ENCODE results near the gene SRRM3. TPM values are rescaled to one million over a fixed set of nuclear protein-coding genes. Genes with fewer than 3 reads are reported as not detected.

The SRRM3 gene
- total RNA-seq, 1 donor from 2014 or later = 1.7 TPM

DNA sequence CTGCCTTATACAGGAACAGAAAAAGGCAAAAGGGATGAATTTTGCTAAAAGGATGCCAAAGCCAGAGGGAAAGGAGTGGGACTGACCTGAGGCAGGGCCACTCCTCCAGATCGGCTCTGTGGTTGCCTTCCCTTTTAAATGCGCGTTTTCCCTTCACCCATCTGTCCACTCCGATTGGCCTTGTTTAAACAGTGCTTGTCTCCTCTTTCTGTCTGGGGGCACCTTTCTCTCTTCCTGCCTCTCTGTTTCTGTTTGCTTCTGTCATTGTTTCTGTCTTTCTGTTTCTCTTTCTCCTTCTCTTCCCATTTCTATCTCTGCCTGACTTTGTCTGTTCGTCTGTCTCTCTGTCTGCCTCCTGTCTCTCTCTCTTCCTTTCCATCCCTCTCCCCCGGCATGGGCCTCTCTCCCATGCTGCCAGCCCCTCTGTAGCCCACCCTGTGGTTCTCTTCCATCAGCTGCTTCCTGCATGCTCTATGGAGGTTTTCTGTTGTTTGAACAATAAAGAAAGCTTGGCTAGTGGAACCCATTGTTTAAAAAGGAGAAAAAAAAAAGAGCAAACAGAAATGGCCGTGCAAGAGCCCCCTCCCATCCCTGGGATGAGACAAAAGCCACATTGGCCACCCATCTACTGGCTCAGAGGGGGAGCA lies 71.3 kb downstream of the SRRM3 start:
- Histone ChIP-seq H3K36me3 (ENCODE audit: insufficient read depth, low read length) (no peaks in the 10 kb centered on the region), H3K4me2 (ENCODE audit: low read length) (peak overlapping the region; percentile 39), H3K4me1 (ENCODE audit: insufficient read depth, low read length) (no peaks in the 10 kb centered on the region), H3K9ac (ENCODE audit: low read length) (no peak overlapping the region), H3K4me3 (ENCODE audit: insufficient read depth, low read depth, low read length) (no peak overlapping the region), H4K20me1 (ENCODE audit: insufficient read depth, low read length) (no peaks in the 10 kb centered on the region), H3K9me3 (ENCODE audit: insufficient read depth, low read depth, low read length) (no peaks in the 10 kb centered on the region), H3K27ac (ENCODE audit: low read depth, low read length) (no peak overlapping the region), H2AFZ (ENCODE audit: low read depth, low read length) (no peak overlapping the region), H3K27me3 (ENCODE audit: insufficient read depth, low read length) (peaks cover 41% of the 10 kb centered on the region), H3K79me2 (ENCODE audit: insufficient read depth, low read length) (no peaks in the 10 kb centered on the region)
- no peaks in the 10 kb centered on the region for H3K9me3 Mint-ChIP-seq (ENCODE audit: unreplicated experiment)
- FAIRE-seq (no peak), DNase-seq (ENCODE audit: low read depth) (no peak)
- H3K4me1 Mint-ChIP-seq (ENCODE audit: low read depth, unreplicated experiment) = peaks cover 10% of the 10 kb centered on the region
- TF ChIP-seq EZH2 (IDR thresholded peaks at IDR 0.05; ENCODE audit: insufficient read depth, low read length) = no peak
- TF ChIP-seq, protein P1, sequence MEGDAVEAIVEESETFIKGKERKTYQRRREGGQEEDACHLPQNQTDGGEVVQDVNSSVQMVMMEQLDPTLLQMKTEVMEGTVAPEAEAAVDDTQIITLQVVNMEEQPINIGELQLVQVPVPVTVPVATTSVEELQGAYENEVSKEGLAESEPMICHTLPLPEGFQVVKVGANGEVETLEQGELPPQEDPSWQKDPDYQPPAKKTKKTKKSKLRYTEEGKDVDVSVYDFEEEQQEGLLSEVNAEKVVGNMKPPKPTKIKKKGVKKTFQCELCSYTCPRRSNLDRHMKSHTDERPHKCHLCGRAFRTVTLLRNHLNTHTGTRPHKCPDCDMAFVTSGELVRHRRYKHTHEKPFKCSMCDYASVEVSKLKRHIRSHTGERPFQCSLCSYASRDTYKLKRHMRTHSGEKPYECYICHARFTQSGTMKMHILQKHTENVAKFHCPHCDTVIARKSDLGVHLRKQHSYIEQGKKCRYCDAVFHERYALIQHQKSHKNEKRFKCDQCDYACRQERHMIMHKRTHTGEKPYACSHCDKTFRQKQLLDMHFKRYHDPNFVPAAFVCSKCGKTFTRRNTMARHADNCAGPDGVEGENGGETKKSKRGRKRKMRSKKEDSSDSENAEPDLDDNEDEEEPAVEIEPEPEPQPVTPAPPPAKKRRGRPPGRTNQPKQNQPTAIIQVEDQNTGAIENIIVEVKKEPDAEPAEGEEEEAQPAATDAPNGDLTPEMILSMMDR (IDR thresholded peaks at IDR 0.05; ENCODE audit: insufficient read depth, low read depth, low read length) = no peak
- peaks cover 33% of the 10 kb centered on the region for H3K27me3 Mint-ChIP-seq (ENCODE audit: low read depth, unreplicated experiment)
- peak overlapping the region; percentile 35 for H3K4me3 Mint-ChIP-seq (ENCODE audit: unreplicated experiment)
- peak overlapping the region; percentile 79 for H3K27ac Mint-ChIP-seq (ENCODE audit: unreplicated experiment)
- no peaks in the 10 kb centered on the region for H3K36me3 Mint-ChIP-seq (ENCODE audit: low read depth, unreplicated experiment)

DNA sequence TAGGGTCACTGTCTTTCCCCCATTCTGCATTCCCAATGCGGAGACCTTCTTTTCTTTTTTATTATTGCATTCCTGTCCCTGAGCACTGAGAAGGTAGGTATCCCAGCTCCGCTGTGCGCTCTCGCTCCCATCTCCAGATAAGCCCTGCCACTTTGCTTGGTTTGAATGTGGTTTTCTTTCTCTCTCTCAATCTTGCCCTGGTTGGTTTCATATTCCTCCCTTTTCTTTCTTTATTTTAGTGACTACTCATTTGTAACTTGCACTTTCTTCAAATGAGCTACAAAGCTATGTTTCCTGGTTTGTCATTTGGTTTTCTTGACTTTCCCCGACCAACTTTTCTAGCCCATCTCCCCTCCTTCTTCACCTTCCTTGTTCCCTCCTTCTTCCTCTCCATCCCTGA lies 71.8 kb downstream of the SRRM3 start:
- Mint-ChIP-seq H3K27me3 (ENCODE audit: low read depth, unreplicated experiment) (peaks cover 30% of the 10 kb centered on the region), H3K27ac (ENCODE audit: unreplicated experiment) (no peak overlapping the region)
- H3K4me2 ChIP-seq (ENCODE audit: low read length) = no peak overlapping the region

More for the DNA sequence above, 71.8 kb downstream of the SRRM3 start:
- no peaks in the 10 kb centered on the region for H3K36me3 Mint-ChIP-seq (ENCODE audit: low read depth, unreplicated experiment)
- H3K9me3 ChIP-seq (ENCODE audit: insufficient read depth, low read depth, low read length) = no peaks in the 10 kb centered on the region
- H3K27me3 ChIP-seq (ENCODE audit: insufficient read depth, low read length) = peaks cover 40% of the 10 kb centered on the region
- DNase-seq (ENCODE audit: low read depth) = no peak
- no peaks in the 10 kb centered on the region for H3K4me1 ChIP-seq (ENCODE audit: insufficient read depth, low read length)
- H4K20me1 ChIP-seq (ENCODE audit: insufficient read depth, low read length) = no peaks in the 10 kb centered on the region
- no peaks in the 10 kb centered on the region for H3K36me3 ChIP-seq (ENCODE audit: insufficient read depth, low read length)
- H3K27ac ChIP-seq (ENCODE audit: low read depth, low read length) = no peak overlapping the region
- no peak for FAIRE-seq
- H2AFZ ChIP-seq (ENCODE audit: low read depth, low read length) = no peak overlapping the region
- TF ChIP-seq EZH2 (IDR thresholded peaks at IDR 0.05; ENCODE audit: insufficient read depth, low read length) = no peak
- TF ChIP-seq, protein P1 (IDR thresholded peaks at IDR 0.05; ENCODE audit: insufficient read depth, low read depth, low read length) = no peak
- H3K9me3 Mint-ChIP-seq (ENCODE audit: unreplicated experiment) = no peaks in the 10 kb centered on the region
- no peak overlapping the region for H3K9ac ChIP-seq (ENCODE audit: low read length)
- H3K4me3 ChIP-seq (ENCODE audit: insufficient read depth, low read depth, low read length) = no peak overlapping the region
- no peaks in the 10 kb centered on the region for H3K79me2 ChIP-seq (ENCODE audit: insufficient read depth, low read length)
- H3K4me3 Mint-ChIP-seq (ENCODE audit: unreplicated experiment) = no peak overlapping the region
- peaks cover 10% of the 10 kb centered on the region for H3K4me1 Mint-ChIP-seq (ENCODE audit: low read depth, unreplicated experiment)
